ENCODE measurements around the gene INVS.

DNA sequence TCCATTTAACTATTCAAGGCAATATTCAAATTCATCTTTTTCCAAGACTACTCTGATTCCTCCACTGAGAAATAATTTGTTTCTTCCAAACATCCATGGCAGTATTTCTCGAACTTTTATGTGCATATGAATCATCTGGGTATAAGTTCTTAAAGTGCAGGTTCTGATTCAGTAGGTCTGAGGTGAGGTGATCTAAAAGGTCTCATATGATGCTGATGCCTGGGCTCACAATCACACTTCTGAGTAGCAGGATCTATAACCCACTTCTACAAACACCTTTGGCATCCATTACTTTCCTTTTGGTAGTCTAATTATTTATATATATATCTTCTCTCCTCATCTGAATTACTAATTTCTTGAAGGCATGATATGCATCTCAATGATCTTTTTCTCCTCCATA lies 7.4 kb upstream of the INVS start:
- TF ChIP-seq, protein P1, sequence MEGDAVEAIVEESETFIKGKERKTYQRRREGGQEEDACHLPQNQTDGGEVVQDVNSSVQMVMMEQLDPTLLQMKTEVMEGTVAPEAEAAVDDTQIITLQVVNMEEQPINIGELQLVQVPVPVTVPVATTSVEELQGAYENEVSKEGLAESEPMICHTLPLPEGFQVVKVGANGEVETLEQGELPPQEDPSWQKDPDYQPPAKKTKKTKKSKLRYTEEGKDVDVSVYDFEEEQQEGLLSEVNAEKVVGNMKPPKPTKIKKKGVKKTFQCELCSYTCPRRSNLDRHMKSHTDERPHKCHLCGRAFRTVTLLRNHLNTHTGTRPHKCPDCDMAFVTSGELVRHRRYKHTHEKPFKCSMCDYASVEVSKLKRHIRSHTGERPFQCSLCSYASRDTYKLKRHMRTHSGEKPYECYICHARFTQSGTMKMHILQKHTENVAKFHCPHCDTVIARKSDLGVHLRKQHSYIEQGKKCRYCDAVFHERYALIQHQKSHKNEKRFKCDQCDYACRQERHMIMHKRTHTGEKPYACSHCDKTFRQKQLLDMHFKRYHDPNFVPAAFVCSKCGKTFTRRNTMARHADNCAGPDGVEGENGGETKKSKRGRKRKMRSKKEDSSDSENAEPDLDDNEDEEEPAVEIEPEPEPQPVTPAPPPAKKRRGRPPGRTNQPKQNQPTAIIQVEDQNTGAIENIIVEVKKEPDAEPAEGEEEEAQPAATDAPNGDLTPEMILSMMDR (IDR thresholded peaks at IDR 0.05): no peak
- TF ChIP-seq POLR2A (IDR thresholded peaks at IDR 0.05): no peak

Data from uterus (tissue), 2 donors.